Astrocyte of the cerebellum (primary cell): ENCODE results near the gene DYDC1.

Experiments
- DNase-seq: peaks from one replicate; pipeline ENCODE4 v3.0.0-alpha.2; 2011; ENCODE audit warnings: low read depth
- H3K4me3 ChIP-seq: 2 replicates; pipeline ENCODE4 v1.5.1; 2011; ENCODE audit warnings: mild to moderate bottlenecking, low read depth, low read length, moderate library complexity
- CTCF ChIP-seq: IDR thresholded peaks from 2 replicates; pipeline ENCODE4 v1.5.1; 2012; ENCODE audit warnings: low read length, low read depth, moderate library complexity, mild to moderate bottlenecking; ENCODE audit errors: missing control alignments
- in situ Hi-C: cut with HindIII; loops from 2 replicates; pipeline ENCODE4 v1.10.0; 2017; ENCODE audit warnings: low sequenced_read_pairs

Gene DYDC1

DNA sequence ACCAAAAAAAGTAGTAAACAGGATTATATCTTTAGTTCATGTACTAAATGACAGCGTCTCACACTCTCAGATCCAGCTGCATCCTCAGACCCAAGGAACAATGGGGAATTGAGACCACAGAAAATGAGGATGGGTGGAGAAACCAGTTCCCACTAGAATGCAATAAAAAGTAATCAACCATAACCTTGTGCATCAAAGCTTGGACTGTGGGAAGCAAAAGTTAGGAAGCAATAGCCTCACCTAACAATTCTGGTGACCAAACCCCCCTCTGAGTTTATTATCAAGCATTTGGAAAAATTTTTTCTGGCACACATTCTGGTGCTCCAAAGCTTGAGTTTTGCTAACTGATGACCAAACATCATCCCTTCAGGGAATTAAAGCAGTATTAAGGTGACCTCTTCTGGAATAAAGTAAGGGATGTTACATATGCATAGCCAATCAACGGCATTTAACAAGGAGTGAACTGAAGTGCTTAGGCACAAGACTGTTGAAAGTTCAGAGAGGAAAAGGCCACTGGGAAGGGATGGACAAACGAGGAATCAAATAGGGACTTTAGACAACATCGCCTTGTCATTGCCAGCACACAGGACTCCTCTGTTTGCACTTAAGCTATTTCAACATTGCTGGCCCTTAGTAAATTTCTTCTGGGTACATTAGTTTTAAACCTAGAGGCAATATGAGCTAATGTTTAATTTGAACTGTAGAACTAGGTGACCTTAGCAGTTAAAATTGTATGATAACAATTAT lies 65.9 kb downstream of the DYDC1 start:
- H3K4me3 ChIP-seq: no peak overlapping the region
- no peak for DNase-seq
- in situ Hi-C loops: no loop called here
- TF ChIP-seq CTCF: no peak

- in situ Hi-C loops: no loop called here
- no peak for TF ChIP-seq CTCF
- DNase-seq: no peak
- no peak within 1 kb of the TSS for H3K4me3 ChIP-seq
These were observed 66.9 kb downstream of the DYDC1 start, which contains the start of gene MAT1A for GRCh38 chr10:80289451-80290287. MAT1A (minus strand) TSS chr10:80289658; CDS start chr10:80289423, 235 bp downstream.

DNA sequence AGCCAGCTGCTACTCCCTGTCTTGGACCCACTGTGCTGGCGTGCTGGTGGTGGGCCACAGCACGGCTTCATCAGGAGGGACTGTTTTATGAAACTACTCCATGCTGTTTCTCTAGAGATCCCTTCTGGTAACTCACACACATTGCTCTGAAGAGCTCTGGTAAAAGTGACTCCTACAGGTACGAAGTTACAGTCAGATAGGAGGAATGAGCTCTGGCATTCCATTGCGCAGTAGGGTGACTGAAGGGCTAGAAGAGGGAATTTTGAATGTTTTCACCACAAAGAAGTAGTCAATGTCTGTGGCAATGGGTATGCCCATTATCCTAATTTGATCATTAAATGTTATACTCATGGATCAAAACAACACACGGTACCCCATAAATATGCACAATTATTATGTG lies 67.7 kb downstream of the DYDC1 start:
- in situ Hi-C loops: no loop called here
- no peak for DNase-seq
- no peak overlapping the region for H3K4me3 ChIP-seq
- no peak for TF ChIP-seq CTCF
